Measurements from ENCODE around the gene VSX2.

VSX2 gene

DNA sequence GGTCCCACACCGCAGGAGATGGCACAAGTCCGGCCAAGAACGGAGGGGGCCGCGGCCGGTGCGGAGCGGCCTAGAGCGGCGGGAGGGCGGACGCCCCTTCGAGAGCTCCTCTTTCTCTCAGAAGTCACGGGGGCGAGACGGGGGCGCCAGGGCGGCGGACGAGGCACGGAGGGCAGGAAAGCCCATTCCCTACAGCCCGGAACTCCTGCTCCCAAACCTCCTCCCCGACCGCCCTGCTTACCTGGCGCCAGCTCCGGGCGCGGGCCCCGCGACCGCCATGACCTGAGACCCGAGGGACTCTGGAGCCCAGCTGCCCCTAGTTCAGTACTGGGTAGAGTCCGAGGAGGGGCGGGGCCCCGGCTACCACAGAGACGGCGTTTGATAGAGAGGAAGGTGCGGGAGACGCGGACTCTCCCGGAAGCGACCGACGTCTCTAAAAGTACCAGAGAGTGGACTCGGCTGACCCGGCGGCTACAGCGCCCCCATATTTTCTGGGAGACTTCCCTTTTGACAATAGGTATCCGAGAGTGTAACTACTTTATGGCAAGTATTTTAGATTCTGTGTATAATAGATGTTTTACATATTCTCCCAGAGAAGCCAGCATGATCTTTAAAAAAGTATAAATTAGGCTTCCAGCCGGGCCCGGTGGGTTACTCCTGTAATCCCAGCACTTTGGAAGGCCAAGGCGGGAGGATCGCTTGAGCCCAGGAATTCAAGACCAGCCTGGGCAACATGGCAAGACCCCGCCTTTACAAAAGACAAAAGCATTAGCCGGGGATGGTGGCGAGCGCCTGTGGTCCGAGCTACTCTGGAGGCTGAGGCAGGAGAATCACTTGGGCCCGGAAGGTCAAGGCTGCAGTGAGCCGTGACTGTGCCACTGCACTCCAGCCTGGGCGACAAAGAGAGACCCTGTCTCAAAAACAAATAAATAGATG is 63.7 kb downstream of the VSX2 start, which contains the start of gene ABCD4:
Gene ABCD4 (minus strand): TSS at position 301 of the 936 bp plus-strand sequence. CDS start 22 bp downstream, at position 279.
- peak; percentile 78 for DNase-seq (ENCODE audit: low read depth)

DNA sequence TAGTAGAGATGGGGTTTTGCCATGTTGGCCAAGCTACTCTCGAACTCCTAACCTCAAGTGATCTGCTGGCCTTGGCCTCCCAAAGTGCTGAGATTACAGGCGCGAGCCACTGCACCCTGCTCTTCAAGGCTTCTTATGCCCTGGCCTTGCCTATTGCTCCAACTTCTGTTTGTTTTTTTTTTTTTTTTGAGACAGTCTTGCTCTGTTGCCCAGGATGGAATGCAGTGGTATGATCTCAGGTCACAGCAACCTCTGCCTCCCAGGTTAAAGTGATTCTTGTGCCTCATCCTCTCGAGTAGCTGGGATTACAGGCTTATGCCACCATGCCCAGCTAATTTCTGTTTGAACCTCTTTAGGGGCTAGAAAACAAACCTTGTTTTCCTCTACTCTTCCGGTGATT is 69.4 kb downstream of the VSX2 start:
- DNase-seq (ENCODE audit: low read depth), result no peak

DNA sequence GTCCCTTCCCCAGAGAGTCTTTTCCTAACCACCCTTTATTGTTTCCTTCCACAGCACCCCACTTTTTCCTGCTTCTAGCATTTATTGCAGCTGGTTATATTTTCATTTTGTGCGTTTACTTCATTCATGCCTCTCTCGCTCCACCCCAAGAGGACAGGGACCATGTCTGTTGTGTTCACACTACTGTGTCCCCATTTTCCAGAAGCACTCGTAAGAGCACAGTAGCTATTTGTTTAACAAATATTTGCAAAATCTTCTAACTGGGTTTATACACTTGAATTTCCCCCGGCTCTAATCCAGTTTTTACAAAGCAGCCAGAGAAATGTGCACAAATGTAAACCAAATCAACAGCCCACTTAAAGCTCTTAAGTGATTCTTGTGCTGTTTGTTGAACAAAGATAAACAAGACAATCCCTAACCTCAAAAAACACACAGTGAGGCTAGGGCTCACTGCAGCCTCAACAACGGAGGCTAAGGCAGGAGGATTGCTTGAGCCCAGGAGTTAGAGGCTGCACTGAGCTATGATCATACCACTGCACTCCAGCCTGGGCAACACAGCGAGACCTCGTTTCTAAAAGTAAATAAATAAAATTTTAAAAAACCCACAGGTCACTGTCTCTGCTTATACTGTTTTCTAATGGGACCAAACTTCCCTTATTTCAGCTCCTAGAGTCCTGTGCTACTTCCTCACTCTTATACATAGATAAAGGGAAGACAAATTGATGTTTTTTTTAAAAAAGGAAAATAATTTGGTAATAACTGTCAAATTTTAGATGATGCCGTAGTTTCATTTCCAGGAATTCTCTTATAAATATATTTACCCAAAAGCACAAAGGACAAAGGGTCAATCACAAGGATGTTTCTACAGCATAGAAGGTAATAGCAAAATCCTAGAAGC is 70.1 kb downstream of the VSX2 start:
- no peak for DNase-seq (ENCODE audit: low read depth)

DNA sequence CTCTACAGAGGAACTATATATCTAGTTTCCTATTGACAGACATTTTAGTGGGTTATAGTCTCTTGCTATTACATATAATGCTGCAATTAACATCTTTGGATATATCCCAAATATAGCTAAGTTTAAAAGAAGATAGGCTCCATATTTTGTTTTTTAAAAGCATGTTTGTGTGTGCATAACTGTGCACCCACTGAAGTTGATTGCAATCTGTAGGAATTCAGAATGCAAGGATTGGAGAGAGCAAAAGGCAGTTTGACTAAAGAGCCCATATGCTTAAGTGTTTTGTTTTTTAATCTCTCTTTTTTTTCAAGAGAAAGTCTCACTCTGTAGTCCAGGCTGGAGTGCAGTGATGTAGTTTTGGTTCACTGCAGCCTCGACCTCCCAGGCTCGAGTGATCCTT is 72.9 kb downstream of the VSX2 start:
- no peak for DNase-seq (ENCODE audit: low read depth)
